Stimulated activated CD8-positive, alpha-beta memory T cell treated with anti-CD3 and anti-CD28 coated beads, Interleukin-4, amount 100 ng/mL, for 4 hours (primary cell): Measurements from ENCODE around the gene NPHP1.
"Not testable (repeated sequence)": the region's sequence is repeated elsewhere in the genome, so short reads cannot be mapped to it uniquely, and the experiment has no call there.

Source experiments
- DNase-seq, 2 donors: peaks; one replicate each; pipeline ENCODE4 v3.0.0-alpha.2; 2020; ENCODE audit warnings: low read depth in 2 of 2, low spot score in 1 of 2

The NPHP1 gene

DNA sequence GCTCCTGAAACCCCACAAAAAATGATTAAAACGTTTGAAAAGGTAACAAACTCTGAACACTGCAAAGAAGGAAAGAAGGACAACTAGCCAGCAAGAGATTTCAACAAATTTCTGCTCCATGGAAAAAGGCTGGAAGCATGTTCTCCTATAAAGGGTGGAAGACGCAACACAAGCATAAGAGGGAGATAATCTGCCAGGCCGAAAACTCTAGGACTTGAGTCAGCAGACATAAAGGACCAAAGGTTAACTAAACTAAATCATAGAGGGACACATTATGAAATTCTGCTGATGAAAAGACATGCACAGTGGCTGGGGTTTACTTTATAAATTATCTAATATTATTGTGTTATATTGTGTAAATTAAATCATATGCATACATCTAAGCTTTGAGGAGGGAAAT lies 6.8 kb downstream of the NPHP1 start:
- DNase-seq: no peak

DNA sequence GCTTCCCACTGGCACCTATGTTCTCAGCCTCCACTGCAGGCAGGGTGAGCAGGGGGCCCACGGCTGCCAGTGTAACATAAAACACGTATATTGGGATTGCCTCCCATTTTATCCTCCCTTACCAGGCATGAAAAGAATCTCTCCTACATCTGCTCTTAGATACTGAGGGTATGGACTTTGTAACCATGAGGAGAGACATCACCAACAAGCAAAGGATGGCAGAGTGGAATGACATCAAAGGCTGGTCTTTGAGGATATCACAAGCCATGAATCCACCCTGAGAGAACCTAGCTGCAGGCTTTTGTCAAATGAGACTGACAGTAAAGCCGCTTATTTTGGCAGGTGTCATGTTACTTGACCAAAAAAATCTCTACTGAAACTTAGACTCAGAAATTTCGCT lies 7.4 kb downstream of the NPHP1 start:
- DNase-seq: no peak

DNA sequence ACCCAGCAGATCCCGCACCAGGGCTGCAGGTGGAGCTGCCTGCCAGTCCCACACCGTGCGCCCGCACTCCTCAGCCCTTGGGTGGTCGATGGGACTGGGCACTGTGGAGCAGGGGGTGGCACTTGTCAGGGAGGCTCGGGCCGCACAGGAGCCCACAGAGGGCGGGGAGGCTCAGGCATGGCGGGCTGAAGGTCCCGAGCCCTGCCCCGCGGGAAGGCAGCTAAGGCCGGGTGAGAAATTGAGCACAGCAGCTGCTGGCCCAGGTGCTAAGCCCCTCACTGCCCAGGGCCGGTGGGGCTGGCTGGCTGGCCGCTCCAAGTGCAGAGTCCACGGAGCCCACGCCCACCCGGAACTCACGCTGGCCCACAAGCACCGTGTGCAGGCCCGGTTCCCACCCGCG lies 14.6 kb downstream of the NPHP1 start:
- DNase-seq: not testable (repeated sequence)

DNA sequence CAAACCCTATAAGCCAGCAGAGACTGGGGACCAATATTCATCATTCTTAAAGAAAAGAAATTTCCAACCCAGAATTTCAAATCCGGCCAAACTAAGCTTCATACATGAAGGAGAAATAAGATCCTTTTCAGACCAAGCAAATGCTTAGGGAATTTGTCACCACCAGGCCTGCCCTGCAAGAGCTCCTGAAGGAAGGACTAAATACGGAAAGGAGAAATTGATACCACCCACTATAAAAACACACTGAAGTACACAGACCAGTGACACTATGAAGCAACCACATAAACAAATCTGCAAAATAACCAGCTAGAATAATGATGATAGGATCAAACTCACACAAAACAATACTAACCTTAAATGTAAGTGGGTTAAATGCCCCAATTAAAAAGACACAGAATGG lies 22.4 kb downstream of the NPHP1 start:
- DNase-seq: no peak

DNA sequence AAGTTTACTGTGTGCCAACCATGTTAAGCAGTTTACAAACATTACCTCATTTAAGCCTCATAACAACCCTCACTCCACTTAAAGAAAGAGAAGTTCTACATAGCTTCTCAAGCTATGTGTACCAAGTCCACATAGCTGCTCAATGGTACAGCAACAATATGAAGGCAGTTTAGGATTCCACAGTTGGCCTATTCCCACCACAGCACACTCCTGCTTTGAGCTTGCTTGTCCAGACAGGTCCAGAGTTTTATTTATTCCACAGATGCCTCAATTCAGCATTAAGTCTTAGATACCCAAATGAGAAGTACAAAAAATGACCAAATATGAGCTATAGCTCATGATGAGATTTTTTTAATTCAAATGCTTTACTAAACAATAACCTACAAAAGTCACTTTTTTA lies 24.8 kb downstream of the NPHP1 start:
- DNase-seq: no peak

DNA sequence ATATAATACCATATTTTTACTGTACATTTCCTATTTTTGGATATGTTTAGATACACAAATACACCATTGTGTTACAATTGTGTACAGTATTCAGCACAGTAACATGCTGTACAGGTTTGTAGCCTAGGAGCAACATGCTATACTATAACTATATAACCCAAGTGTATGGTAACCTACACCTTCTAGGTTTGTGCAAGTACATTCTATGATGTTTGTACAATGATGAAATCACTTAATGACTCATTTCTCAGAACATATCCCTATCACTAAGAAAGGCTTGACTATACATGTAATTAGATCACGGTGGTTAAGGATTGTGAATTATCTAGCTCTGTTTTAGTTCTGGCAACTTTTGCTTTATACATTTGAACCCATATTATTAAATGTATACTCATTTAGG lies 31.3 kb downstream of the NPHP1 start:
- DNase-seq: no peak

DNA sequence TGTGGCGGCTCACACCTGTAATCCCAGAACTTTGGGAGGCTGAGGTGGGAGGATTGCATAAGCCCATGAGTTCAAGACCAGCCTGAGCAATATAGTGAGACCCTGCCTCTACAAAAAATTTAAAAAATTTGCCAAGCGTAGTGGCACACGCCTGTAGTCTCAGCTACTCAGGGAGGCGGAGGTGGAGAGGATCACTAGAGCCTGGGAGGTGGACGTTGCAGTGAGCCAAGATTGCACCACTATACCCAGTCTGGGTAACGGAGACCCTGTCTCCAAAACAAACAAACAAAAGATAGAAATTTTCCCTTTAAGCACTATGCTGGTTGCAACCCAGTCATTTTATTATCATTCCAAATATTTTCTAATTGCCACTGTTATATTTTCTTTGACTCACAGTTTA lies 32.3 kb downstream of the NPHP1 start:
- no peak for DNase-seq

DNA sequence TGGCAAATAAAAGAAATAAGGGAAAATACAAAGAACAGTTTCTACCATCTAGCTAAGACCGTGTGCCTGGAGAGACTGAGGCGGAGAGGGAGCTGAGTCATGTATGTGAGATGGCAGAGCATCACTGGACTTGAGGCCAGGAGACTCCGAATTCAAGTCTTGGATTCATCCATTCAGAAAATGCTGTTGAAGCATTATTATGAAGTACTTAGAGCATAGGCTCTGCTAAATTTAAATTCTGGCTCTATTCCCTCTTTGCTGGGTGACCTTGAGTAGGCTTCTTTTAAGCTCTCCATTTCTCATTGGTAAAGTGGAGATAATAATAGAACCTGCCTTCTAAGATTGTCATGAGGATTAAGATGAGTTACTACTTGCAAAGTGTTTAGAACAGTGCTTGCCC lies 34.7 kb downstream of the NPHP1 start:
- DNase-seq: no peak

DNA sequence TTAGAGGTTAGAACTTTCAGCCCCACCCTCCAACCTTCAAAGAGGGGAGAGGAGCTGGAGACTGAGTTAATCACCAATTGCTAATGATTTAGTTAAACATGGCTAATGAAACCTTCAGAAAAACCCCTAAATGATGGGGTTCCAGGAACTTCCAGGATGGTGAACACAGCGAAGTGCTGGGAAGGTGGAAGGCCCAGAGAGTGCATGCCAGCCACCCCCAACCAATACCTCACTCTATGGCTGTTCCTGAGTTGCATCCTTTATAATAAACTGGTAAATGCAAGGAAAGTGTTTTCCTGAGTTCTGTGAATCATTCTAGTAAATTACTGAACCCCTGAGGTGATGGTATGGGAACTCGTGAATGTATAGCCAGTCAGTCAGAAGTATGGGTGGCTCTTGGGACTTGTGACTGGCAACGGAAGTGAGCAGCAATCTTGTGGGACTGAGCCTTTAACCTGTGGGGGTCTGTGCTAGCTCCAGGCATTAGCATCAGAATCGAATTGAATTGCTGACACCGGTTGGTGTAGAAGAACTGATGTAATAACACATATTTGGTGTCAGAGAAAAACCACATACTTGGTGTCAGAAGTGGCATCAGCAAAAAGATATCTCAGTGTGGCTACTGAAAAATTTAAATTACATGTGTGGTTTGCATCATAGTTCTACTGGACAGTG lies 37.4 kb downstream of the NPHP1 start:
- no peak for DNase-seq

DNA sequence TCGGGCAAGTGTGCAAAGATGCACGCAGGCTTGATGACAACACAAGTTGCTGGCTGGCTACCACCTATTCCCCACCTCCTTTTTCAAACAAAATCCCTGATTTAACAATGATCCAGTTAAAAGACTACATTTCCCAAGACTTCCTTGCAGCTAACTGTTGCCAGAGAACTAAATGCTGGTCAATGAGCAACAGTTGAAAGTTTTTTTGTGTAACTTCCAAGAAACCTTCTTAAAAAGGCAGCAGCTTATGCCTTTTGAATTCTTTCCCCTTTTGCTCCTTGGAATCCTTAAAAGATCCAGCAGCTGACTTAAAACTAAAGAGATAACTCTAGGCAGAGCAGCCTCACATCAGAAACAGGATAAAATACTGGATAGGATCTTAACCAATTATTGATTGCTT lies 38.5 kb downstream of the NPHP1 start:
- DNase-seq: no peak

DNA sequence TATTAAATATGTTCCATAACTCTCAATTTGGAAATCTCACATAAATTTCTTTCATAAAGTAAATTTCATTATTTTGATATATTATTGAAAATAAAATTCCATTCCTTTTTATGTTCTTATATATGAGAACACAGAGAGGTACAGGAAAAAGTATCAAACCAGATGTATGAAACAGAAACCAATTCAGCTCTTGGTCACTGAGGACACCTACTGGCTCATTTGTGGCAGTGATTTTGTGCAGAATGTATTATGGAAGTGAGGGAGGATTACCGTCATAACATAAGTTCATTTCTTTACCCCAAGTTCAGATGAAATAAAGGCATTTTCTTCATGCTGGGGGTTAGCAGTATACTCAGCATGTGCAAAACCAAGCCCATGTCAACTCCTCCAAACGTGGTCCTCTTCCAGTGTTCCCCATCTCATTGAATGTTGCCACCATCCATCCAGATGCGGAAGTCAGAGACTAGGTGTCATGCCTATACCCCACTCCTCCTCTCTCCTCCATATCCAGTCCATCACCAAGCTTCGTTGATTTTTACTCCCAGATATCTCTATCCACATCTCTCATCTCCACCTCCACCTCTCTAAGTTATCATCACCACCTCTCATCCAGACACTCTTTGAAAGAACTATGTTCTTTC lies 47.5 kb downstream of the NPHP1 start:
- DNase-seq: no peak

DNA sequence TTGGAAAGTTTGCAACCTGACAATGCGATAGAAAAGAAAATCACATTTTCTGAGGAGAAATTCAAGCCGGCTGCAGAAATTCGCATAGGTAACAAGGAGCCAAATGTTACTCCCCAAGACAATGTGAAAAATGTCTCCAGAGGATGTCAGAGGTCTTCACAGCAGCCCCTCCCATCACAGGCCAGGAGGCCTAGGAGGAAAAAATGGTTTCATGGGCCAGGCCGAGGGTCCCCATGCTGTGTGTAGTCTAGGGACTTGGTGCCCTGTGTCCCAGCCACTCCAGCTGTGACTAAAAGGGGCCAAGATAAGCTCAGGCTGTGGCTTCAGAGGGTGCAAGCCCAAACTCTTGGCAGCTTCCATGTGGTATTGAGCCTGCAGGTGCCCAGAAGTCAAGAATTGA lies 50.0 kb downstream of the NPHP1 start:
- DNase-seq: not testable (repeated sequence)

DNA sequence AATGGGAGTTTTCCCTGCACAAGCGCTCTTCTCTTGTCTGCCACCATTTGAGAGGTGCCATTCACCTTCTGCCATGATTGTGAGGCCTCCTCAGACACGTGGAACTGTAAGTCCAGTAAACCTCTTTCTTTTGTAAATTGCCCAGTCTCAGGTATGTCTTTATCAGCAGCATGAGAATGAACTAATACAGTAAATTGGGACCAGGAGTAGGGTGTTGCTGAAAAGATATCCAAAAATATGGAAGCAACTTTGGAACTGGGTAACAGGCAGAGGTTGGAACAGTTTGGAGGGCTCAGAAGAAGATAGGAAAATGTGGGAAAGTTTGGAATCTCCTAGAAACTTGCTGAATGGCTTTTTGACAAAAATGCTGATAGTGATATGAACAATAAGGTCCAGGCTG lies 50.6 kb downstream of the NPHP1 start:
- not testable (repeated sequence) for DNase-seq

DNA sequence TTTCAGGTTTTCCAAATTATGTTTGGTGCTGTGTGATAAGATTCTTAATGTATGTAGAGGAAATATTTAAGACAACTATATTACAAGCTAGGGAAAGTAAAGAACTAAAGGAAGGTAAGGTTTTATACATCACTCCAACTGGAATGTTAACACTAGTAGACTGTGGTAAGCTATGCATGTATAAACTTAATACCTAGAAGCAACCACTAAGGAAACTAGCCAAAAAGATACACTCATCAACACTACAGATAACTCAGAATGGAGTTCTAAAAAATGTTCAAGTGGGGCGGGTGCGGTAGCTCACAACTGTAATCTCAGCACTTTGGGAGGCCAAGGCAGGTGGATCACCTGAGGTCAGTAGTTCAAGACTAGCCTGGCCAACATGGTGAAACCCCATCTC lies 51.4 kb downstream of the NPHP1 start:
- no peak for DNase-seq

DNA sequence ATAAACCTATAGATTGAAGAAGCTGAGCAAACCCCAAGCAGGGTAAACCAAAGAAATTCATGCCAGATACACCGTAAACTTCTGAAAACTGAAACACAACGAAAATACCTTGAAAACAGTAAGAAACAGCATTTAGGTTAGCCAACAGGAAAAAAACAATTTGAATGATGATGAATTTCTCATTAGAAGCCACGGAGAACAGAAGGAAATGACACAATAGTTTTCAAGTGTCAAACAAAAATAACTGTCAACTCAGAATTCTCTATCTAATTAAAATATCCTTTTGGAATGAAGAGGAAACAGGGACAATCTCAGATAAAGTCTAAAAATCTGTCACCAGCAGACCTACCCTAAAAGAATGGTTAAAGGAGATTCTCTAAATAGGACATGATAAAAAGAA lies 51.9 kb downstream of the NPHP1 start:
- no peak for DNase-seq

DNA sequence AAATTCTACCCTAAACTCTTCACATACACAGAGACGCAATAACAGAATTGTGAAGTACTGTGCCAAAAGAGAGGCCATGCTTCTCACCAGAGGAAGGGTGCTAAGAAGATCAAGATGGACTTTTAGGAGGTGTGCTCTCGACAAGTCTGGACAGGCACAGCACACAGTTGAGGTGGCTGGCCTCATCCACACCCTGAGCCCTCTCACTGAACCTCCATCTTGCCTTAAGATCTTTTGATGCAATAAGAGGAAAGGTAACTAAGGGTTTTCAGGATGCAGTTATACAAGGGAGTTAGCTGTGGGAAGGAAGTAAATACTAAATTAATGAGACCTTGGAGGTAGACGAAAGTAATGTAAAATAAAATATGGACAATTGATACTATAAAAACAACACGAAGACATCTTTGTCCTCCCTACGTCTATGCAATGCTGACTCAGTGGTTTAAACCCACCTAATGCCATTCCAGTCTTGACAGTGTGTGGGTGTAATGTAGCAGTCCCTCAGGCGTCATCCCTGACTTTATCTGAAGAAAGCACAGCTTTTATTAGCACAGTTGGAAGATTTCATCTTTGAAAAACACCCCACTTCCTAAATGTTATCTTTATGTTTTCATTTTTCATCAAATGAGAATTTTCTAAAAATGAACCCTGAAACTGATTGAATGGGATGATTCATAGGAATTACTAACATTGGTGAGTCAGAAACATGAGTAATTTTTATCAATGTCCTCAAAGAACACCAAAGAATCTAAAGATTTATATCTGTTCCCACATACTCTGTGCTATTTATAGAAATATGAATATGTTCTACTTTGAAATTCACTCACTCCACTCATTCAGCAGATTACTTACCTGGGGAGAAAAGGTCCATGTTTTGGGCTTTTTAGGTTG lies 55.2 kb downstream of the NPHP1 start:
- DNase-seq: no peak

DNA sequence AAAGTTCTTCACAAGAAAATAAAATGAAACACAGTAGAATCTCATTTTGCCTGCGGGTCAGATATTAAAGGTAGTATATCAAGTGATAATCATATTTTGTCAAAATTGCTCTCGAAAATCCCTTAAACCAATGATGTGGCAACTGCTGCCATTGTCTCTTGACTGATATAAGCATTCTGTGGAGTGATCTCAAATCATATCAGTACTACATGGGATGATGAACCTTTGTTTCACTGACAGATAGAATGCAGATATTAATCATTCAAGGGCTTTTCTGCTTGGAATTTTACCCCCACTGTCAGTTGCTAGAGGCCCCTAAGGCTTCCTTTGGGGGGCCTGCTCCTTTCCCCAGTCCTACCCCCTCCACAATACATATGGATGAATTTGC lies 57.9 kb downstream of the NPHP1 start:
- DNase-seq: no peak

DNA sequence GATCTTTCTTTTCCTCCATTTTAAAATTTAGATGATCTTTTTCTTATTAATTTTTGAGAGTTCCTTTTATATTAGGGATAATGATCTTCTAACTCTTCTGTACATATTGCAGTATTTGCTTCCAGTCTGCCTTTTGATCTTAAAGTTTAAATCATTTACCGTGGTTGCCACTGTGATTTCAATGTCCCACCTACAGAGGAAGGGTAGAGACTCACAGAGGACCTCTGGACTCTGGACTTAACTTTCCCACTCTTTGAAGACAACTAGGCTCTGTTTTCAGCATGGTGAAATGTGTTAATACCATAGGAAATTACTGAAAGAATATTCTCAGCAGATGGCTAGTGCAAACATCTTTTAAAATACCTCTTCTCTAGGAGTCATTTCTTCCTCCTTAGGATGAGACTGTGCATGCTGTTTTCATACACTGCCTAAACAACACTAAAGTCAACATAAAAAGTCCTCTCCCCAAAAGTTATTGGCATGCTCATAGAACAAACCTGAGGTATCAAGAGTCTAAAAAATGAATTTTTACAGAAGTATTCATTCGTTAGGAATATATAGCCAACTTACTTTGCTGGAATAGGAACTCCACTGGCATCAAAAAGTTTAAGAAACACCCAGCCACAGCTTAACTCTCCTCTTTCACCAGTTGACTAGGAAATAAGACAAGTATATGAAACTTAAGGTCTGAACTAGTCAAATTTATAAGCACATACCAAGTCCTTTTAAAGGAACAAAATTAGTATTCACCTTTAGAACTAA lies 58.4 kb downstream of the NPHP1 start:
- no peak for DNase-seq

DNA sequence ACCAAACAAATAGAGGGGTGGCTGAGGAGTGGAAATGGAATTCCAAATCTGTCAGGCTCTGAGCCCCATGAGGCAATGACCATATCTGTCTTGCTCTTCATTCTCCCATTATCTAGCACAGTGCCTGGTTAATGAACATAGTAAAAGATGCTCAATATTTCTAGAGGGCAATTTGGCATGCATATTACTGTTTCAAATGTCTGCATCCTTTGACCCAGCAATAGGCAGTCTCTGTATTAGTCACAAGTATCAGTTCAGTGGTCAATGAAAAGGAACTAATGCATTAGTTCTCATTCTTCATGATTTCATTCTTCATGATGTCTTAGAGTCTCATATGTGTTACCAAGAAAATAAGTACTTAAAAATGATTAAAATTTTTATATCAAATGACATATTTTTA lies 60.8 kb downstream of the NPHP1 start:
- DNase-seq: no peak

DNA sequence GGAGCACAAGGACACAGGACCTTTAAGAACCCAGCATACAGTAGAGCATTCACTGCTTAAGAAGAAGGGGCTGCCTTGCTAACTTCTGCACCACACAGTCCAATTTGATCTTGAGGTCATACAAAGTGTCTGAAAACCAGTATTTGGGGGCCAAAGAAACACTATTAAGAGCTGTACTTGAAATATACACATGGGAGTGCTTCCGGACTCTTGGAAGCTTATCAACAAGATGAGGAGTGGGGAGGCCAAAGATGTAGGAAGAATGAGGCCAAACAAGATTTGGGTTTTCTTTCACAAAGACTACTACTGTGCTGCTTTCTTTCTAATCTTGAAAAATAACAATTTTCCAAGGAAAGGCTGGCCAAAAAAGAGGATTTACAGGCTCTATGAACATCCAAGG lies 64.4 kb downstream of the NPHP1 start:
- DNase-seq: no peak

DNA sequence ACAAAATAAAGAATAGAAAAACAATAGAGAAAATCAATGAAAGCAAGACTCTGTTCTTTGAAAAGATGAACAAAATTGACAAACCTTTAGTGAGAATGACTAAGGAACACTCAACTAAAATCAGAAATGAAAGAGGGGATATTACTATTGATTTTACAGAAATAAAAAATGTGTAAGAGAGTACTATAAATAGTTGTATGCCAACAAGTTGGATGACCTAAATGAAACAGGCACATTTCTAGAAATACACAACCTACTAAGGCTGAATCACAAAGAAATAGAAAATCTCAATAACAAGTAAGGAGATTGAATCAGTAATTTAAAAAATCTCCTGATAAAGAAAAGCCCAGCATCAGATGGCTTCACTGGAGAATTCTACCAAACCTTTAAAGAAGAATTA lies 70.8 kb downstream of the NPHP1 start:
- no peak for DNase-seq

DNA sequence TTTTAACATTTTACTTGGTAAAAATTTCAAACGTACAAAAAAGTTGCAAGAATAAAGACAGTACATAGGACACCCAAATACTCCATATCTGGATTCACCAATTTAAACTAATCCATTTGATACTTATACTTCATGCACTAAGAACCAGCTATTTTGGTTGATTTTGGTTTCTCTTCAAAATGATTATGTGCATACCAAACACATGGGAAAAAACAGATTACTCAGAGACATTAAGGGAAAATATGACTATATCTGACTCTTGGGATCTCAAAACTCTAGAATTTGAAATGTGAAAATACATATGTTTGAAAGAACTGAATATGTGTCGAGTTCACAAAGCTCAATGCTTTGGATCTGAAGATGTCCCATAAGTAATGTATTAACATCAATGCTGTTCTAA lies 73.6 kb downstream of the NPHP1 start:
- DNase-seq: no peak
